Anterior cingulate cortex (tissue), 58 donors: ENCODE results near the gene C1orf105.

Experiments
- DNase-seq, 58 donors: peaks; one replicate each; lab custom pipeline; 2025; lab: John Stamatoyannopoulos, UW

Gene C1orf105

GRCh38 chr1:172395576-172395975 lies 24.9 kb upstream of the C1orf105 start:
- DNase-seq = no peak

- DNase-seq = no peak
Measured at GRCh38 chr1:172397221-172397620, 23.3 kb upstream of the C1orf105 start.

- DNase-seq = no peak
Measured at GRCh38 chr1:172397633-172398032, 22.9 kb upstream of the C1orf105 start.

GRCh38 chr1:172398193-172398592 lies 22.3 kb upstream of the C1orf105 start:
- DNase-seq = no peak

GRCh38 chr1:172398970-172399755 lies 21.3 kb upstream of the C1orf105 start:
- peak in 40 of 58 donors; percentile 10 to 81 (median 37) for DNase-seq

- peak in 1 of 58 donors; percentile 1 for DNase-seq
Measured at GRCh38 chr1:172399756-172400721, 20.4 kb upstream of the C1orf105 start.

- no peak for DNase-seq
Measured at GRCh38 chr1:172400722-172401105, 19.8 kb upstream of the C1orf105 start.

GRCh38 chr1:172401477-172401876 lies 19.0 kb upstream of the C1orf105 start:
- DNase-seq = no peak

- no peak for DNase-seq
Measured at GRCh38 chr1:172401892-172402291, 18.6 kb upstream of the C1orf105 start.

GRCh38 chr1:172402878-172403569 lies 17.5 kb upstream of the C1orf105 start:
- no peak for DNase-seq

GRCh38 chr1:172404121-172404520 lies 16.4 kb upstream of the C1orf105 start:
- no peak for DNase-seq

GRCh38 chr1:172405912-172406311 lies 14.6 kb upstream of the C1orf105 start:
- no peak for DNase-seq

GRCh38 chr1:172406968-172407367 lies 13.5 kb upstream of the C1orf105 start:
- no peak for DNase-seq

GRCh38 chr1:172408958-172409357 lies 11.5 kb upstream of the C1orf105 start:
- DNase-seq = no peak

GRCh38 chr1:172410027-172410426 lies 10.5 kb upstream of the C1orf105 start:
- DNase-seq = no peak

- no peak for DNase-seq
Measured at GRCh38 chr1:172411791-172412338, 8.6 kb upstream of the C1orf105 start.

GRCh38 chr1:172414331-172414730 lies 6.2 kb upstream of the C1orf105 start:
- no peak for DNase-seq

- no peak for DNase-seq
Measured at GRCh38 chr1:172416496-172417035, 3.9 kb upstream of the C1orf105 start.

- no peak for DNase-seq
Measured at GRCh38 chr1:172417557-172417956, 2.9 kb upstream of the C1orf105 start.

- peak in 41 of 58 donors; percentile 2 to 70 (median 31) for DNase-seq
Measured at GRCh38 chr1:172421974-172422604, 1.6 kb downstream of the C1orf105 start.
